Measurements from ENCODE around the gene MEG3.
"Not testable (repeated sequence)": the region's sequence is repeated elsewhere in the genome, so short reads cannot be mapped to it uniquely, and the experiment has no call there.

Gene MEG3

DNA sequence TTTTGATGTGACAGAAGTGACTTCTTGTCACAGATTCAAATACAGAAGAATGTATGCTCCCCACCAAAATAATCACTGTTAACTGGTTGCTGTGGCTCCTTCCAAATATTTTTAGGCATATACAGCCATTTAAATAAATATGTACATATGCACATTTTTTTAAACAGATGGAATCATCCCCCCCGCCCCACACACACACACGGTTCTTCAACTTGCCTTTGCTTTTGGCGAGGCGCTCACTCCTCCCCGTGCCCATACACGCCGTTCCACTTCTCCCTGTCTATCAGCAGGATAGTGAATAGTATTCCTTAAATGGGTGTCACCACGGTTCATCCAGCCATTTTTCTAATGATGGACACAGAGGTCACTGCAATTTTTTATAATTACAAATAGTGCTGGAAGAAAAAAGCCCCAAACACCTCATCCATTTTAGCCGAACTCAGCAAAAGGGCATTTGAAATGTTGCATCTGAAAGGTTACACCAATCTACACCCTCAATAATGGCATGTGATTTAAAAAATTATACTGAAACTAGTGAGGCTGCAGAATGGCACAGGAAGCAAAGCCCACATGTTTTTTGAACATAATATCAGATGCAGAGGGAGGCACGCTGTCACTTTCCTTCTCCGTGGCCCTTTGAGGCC is 39.2 kb upstream of the MEG3 start:
- H3K4me3 ChIP-seq (ENCODE audit: low read length): no peak overlapping the region
- DNase-seq (ENCODE audit: low read depth, low spot score): no peak

DNA sequence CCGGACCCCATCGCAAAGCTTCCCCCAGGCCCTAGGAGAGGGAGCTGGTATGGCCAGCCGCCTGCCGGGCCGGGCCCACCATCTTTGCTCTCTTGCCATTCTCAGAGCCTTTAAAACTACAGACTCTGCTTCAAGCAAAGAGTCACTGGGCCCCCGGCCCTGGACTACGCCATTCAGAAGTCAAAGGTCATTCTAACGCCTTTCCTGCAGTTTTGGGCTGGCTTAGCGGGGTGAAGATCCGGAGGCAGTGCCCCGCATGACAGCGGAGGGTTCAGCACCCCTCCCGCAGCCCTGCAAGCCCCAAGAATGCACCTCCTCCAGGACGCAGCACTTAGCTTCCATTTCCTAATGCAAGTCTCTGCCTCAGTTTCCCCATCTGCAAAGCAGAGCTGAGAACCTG is 38.3 kb upstream of the MEG3 start:
- no peak for DNase-seq (ENCODE audit: low read depth, low spot score)

DNA sequence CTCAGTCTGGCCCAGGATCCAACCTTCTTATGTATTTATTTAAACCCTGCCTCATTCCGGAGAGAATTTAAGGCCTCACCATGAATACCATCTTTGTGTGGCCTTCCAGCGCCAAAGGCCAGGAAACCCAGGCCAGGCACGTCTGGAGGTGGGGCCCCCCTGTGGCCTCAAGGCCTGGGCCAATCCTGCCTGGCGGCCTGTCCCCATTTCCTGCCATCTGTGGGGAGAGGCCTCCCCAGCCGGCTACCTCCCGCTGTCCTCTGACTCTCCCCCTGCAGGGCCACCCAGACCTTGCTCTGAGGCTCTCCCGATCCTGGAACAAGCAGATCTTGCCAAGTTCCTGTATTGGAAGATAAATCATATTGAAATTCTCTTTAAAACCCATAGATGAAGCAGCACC is 37.4 kb upstream of the MEG3 start:
- no peak for DNase-seq (ENCODE audit: low read depth, low spot score)

More for the DNA sequence above, 38.3 kb upstream of the MEG3 start:
- no peak overlapping the region for H3K4me3 ChIP-seq (ENCODE audit: low read length)

DNA sequence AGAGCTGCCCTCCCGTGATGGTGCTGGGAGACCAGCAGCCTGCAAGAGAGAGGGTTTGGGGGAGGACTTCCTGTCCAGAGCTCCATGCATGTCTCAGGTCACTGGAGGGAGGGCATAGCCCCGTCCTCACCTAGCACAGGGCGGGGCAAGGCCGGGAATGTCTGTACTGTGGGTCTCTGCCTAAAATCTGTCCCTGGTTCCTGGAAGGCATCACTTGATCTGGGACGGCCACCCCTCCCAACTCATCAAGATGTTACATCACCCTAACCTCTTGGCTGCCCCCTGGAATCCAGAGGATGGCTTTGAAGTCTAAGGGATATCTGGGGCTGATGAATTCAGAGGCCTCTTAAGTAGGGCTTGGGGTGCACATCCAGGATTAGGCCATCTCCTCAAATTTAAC is 37.0 kb upstream of the MEG3 start:
- DNase-seq (ENCODE audit: low read depth, low spot score): no peak

More for the DNA sequence above, 37.4 kb upstream of the MEG3 start:
- H3K4me3 ChIP-seq (ENCODE audit: low read length): no peak overlapping the region

DNA sequence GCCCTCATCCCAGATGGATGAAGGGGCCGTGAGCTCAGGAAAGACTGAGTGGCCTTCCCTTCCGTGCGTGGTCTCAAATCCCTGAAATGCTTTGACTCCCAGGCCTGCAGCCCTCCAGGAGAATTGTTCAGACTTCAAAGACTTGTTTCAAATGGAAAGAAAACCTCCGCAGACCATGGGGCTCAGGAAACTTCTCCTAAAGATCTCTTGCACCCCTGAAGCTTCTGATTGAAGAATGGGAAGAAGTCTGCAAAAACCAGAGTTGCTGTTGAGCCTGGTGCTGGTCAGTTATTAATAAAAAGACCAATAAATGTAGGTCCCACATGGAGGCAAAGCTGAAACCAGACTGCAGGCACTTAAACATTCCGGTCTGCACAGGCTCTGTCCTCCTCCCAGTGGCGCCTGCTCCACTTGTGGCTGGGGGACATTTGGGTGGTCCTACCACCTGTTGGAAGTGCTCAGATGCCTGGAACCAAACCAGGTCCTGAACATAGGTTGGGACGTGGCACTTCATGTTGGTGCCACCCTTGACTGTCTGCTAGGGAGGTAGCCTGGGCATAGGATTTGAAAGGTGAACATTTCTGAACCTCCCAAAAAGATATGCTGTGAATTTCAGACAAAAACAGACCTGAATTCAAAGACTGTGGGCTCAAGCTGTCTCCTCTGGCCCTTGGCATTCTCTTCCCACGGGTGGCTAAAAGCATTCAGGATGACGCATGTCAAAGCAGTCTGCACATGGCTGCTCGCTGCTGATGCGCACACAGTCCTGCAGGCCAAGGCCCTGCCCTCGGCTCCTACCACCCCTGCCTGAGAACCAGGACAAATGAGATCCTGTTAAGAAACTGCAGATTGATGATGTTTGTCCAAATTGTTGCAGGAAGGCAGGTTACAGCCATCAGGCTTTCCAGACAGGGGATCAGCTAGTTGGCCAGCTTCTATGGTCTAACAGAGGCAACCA is 36.2 kb upstream of the MEG3 start:
- no peak overlapping the region for H3K4me3 ChIP-seq (ENCODE audit: low read length)
- DNase-seq (ENCODE audit: low read depth, low spot score): no peak

More for the DNA sequence above, 37.0 kb upstream of the MEG3 start:
- no peak overlapping the region for H3K4me3 ChIP-seq (ENCODE audit: low read length)

DNA sequence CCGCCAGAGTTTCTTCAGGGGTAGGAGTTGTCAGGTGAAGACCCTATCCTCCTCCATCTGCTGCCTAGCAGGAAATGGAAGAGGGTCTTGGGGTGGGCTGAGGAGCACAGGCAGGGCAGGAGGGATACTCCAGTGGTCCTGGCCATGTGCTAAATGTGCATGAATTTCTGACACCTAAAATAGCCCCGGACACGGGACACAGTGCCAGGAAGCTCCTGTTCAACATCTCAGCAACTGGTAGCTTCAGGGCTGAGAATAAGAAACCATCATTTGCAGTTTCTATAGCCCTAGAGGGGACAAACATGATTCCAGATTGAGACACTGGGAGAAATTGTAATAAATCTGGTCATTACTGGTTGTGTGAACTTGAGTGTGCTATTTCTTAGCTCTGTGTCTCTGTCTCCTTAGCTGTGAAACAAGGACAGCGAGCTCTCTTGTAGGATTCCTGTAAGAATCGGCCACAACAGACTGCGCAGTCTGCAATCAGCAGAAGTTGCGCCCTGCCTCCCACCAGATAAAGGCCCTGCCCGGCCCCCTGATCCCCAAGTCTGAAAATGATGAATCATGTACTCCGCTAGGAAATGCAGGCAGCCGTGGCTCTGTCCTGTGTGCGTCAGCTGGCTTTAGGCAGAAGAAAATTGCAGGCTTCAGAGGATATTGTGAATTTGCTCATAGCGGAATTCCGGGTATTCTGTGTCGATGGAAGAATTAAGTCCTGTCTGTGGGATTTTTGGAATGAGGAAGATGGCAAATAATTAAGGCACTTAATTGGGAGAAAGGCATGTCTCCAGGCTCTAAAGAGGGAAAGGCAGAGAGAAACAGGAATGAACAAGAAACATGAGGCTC is 35.2 kb upstream of the MEG3 start:
- DNase-seq (ENCODE audit: low read depth, low spot score): no peak

DNA sequence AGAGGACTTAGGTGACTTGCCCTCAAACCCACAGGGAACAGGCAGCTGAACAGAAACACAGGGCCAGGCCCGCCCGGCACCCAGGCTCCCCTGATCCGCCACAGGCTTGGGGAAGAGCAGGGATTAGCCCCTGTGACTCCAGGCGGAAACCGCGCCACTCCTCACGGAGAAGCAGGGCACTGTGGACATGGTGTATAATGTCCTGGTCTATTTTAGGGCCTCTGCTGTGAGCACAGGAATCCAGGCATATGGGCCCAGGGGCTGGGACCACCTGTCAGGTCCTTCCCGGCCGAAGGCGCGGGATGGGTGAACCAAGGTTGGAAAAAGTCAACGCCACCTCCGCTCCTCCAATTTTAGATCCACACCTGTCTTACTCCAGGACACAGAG is 34.6 kb upstream of the MEG3 start:
- no peak overlapping the region for H3K4me3 ChIP-seq (ENCODE audit: low read length)
- no peak for DNase-seq (ENCODE audit: low read depth, low spot score)

More for the DNA sequence above, 35.2 kb upstream of the MEG3 start:
- no peak overlapping the region for H3K4me3 ChIP-seq (ENCODE audit: low read length)

DNA sequence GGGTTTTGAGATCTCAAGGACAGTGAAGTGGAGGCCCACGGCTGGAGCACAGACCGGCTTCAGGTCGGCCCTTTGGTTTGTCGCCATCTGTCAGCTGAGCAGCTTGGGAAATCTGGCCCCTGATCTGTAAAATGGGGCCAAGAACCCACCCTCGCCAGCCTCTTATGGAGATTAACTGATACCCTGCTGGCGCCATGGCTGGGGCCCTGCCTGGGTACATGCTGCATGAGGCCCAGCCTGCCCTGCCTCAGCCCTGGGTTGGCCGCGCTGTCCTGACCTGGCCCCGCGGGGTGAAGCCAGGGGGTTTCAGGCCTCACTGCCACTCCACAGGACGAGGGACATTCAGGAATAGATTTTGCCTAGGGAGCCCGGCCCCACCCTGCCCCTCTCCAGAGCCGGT is 33.9 kb upstream of the MEG3 start:
- H3K4me3 ChIP-seq (ENCODE audit: low read length): no peak overlapping the region
- no peak for DNase-seq (ENCODE audit: low read depth, low spot score)

DNA sequence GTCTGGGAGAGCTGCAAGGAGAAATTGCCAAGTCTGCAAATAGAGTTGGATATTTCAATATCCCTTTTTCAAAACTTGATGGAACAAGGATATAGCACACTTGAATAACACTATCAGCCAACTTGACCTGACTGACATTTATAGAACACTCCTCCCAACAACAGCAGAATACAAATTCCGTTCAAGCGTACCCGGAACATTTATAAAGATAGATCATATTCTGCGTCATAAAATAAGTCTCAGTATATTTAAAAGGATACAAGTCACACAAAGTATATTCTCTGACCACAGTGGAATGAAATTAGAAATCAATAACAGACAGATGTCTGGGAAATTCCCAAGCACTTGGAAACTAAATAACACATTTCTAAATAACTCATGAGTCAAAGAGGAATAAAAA is 29.0 kb upstream of the MEG3 start:
- H3K4me3 ChIP-seq (ENCODE audit: low read length): no peak overlapping the region
- no peak for DNase-seq (ENCODE audit: low read depth, low spot score)

DNA sequence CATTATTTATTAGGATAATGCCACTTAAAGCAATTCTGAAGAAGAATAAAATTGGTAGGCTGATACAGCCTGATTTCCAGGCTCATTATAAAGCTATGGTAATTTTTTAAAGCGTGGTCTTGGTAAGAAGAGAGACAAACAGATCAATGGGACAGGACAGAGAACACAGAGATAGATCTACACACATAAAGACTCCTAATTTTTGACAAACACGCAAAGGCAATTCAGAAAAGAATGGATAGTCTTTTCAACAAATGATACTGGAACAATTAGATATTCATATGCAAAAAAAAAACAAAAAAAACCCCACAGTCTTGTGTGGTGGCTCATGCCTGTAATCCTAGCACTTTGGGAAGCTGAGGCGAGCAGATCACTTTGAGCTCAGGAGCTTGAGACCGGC is 25.9 kb upstream of the MEG3 start:
- H3K4me3 ChIP-seq (ENCODE audit: low read length): no peak overlapping the region
- DNase-seq (ENCODE audit: low read depth, low spot score): no peak

DNA sequence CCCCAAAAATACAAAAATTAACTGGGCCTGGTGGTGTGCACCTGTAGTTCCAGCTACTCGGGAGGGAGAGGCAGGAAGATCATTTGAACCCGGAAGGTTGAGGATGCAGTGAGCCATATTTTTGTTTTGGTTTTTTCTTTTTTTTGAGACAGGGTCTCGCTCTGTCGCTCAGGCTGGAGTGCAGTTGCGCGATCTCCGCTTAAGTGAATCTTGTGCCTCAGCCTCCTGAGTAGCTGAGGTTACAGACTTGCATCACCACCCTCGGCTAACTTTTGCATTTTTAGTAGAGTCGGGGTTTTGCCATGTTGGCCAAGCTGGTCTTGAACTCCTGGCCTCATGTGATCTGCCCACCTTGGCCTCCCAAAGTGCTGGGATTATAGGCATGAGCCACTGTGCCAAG is 24.5 kb upstream of the MEG3 start:
- not testable (repeated sequence) for H3K4me3 ChIP-seq (ENCODE audit: low read length)

DNA sequence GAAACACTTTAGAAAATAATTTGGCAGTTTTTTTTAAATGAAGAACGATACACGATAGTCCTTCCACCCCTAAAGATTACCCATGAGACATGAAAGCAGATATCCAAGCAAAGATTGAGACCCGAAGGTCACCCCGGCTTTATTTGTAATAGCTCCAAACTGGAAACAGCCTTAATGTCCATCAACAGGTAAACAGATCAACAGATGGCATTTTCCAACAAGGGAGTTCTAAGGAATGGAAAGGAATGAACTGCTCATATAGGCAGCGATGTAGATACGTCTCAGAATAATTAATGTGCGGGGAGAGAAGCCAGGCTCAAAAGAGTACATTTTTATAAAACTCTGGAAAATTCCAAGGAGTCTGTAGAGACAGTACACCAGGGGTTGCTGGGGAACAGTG is 23.7 kb upstream of the MEG3 start:
- no peak overlapping the region for H3K4me3 ChIP-seq (ENCODE audit: low read length)
- no peak for DNase-seq (ENCODE audit: low read depth, low spot score)

More for the DNA sequence above, 24.5 kb upstream of the MEG3 start:
- not testable (repeated sequence) for DNase-seq (ENCODE audit: low read depth, low spot score)

DNA sequence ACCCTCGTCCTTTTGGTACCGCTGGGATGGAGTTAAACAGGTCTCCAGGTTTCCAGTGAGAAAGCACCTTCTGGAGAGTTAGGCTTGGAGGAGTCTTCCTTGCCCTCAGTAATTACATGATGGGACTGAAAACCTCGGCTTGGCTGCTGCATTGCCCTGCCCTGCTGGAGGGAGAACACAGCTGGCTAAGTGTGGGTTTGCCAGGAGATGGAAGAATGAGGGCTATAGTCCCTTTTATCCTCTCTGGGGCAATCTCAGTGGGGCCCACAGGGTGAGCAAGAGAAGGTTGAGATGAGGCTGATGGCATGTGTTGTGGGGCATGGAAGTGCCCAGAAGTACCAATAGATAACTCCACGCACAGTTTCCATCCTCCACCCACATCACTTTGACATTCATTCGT is 23.2 kb upstream of the MEG3 start:
- no peak for DNase-seq (ENCODE audit: low read depth, low spot score)
- no peak overlapping the region for H3K4me3 ChIP-seq (ENCODE audit: low read length)

DNA sequence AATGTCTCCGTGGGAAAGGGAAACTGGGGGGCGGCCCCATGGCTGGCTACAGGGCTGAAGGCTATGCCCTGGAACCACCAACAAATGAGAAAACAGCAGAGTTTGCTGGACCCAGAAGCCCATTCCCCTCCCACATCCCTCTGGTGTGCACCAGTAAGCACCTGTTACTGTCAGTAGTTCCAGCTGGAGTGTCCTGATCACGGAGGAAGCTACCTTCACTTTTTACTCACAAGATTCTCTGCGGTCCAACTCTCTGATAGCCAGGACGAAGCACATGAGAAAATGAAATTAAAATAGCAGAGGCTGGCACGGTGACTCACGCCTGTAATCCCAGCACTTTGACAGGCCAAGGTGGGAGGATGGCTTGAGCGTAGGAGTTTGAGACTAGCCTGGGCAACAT is 22.7 kb upstream of the MEG3 start:
- no peak overlapping the region for H3K4me3 ChIP-seq (ENCODE audit: low read length)
- DNase-seq (ENCODE audit: low read depth, low spot score): no peak

DNA sequence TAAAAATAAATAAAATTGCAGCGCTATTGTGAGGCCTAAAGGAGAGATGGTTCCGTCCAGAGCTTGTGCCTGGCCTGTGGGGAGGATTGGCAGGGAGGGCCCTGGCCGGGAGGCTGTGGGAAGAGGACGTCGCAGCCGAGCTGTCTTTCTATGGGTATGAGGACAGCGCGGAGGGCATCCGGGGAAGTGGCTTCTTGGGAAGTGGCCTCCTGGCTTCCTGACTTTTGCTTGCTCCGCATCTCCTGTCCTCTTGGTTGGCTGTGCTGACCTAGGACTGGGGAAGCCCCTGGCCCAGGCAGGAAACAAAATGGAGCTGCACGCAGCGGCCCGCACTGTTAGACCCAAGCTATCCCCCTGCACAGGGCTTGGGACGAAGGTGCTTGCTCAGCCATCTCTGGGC is 22.2 kb upstream of the MEG3 start:
- DNase-seq (ENCODE audit: low read depth, low spot score): no peak
- no peak overlapping the region for H3K4me3 ChIP-seq (ENCODE audit: low read length)

DNA sequence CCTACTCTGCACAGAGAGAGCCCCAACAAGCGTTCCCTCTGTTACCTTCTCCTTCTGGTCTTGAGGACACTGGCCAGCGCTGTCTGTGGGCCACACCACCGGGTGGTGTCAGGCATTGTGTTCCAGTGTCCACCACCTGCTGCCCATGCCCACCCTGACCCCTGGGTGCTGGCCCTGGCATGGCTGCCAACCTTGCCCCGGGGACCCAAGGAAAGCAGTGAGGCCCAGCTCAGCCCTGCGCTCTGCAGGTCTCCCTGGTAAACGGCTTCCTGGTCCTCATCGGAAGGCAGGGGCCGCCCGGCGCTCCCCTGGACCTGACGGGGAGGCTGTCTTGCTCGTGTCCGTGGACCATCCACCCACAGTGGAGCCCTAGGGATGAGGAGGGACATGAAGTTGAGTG is 21.8 kb upstream of the MEG3 start:
- DNase-seq (ENCODE audit: low read depth, low spot score): no peak
- H3K4me3 ChIP-seq (ENCODE audit: low read length): no peak overlapping the region

DNA sequence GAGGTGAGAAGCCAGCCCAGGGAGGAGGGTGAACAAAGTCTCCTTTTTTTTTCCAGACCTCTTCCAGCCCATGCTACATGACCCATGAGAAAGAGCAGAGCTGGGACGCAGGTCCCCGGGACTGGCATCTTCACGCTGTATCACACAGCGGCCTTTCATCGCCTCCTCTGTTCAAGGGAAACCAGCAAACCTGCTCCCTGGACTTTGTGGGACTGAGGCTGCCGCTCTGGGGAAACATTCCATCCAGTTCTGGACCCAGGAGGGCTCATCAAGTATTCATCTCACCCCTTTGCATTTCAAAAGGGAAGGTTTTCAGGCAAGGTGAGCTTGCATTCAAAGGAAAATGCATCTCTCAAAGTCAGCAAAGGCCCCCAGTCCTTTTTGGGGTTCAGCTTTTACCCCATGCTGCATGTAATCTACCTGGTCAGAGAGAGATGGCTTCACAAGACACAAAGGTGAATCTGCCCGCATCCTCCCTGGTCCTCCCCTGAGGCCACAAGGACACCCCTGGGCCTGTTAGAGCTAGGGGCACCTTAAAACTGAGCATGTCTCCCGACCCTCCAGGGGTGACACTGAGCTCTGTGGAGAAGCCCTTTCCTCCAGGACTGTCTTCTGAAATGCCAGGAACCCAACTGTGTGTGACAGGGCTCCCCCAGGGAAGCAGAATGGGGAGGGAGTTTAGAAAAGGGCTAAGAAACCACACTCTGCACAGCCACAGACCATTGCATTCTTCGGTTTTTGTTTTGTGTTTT is 21.2 kb upstream of the MEG3 start:
- no peak overlapping the region for H3K4me3 ChIP-seq (ENCODE audit: low read length)
- no peak for DNase-seq (ENCODE audit: low read depth, low spot score)

DNA sequence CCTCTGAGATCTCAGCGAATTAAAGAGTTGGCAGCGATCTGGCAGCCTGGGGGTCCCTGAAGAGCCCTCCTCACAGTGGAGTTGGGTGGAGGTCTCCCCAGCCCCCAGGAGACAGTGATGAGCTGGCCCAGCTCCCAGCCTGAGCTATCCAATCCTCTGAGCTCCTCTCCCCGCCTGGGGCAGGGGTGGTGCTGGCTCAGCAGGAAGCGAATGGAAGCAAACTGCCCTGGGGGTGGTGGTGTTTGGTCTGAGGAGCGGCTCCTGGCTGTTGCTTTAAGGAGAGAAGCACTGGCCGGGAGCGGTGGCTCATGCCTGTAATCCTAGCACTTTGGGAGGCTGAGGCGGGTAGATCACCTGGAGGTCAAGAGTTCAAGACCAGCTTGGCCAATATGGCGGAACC is 19.5 kb upstream of the MEG3 start:
- no peak for DNase-seq (ENCODE audit: low read depth, low spot score)
- H3K4me3 ChIP-seq (ENCODE audit: low read length): no peak overlapping the region

DNA sequence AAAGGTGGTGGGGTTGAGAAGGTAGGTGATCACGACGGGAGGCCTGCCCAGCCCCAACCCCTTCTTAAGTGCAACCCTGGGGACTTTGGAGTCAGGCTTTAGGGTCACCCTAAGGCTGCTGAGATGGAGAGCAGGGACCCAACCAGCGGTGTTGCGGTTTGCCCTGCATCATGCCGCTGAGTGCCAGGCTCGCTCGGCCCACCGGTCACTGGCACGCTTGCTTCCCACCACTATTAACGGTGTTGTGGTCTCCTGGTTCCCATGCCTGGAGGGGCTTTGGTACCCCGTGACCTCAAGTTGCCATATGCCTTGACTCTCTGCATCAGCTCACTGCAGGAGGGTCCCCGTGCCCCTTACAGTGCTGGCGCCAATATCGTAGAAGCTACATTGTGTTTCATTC is 18.4 kb upstream of the MEG3 start:
- DNase-seq (ENCODE audit: low read depth, low spot score): no peak

More for the DNA sequence above, 18.4 kb upstream of the MEG3 start:
- H3K4me3 ChIP-seq (ENCODE audit: low read length): no peak overlapping the region
